IPS-18a (cell line): ENCODE results near the gene ERCC6.

ENCODE experiments used
- H3K27ac ChIP-seq: one replicate; pipeline ENCODE4 v1.5.1; 2013; ENCODE audit warnings: low read length
- H3K27me3 ChIP-seq: one replicate; pipeline ENCODE4 v1.6.1; 2013; ENCODE audit warnings: mild to moderate bottlenecking, low read length; ENCODE audit not compliant: control insufficient read depth, insufficient read depth
- H3K36me3 ChIP-seq: one replicate; pipeline ENCODE4 v1.6.1; 2013; ENCODE audit warnings: low read depth, low read length; ENCODE audit not compliant: control insufficient read depth
- H3K4me1 ChIP-seq: one replicate; pipeline ENCODE4 v1.6.1; 2013; ENCODE audit warnings: low read depth, low read length; ENCODE audit not compliant: control insufficient read depth
- H3K4me3 ChIP-seq: one replicate; pipeline ENCODE4 v1.5.1; 2013; ENCODE audit warnings: low read length
- H3K9ac ChIP-seq: one replicate; pipeline ENCODE4 v1.6.1; 2013; ENCODE audit warnings: mild to moderate bottlenecking, low read length, moderate library complexity
- H3K9me3 ChIP-seq: one replicate; pipeline ENCODE4 v1.6.1; 2013; ENCODE audit warnings: low read depth, low read length; ENCODE audit not compliant: control insufficient read depth

ERCC6 gene

DNA sequence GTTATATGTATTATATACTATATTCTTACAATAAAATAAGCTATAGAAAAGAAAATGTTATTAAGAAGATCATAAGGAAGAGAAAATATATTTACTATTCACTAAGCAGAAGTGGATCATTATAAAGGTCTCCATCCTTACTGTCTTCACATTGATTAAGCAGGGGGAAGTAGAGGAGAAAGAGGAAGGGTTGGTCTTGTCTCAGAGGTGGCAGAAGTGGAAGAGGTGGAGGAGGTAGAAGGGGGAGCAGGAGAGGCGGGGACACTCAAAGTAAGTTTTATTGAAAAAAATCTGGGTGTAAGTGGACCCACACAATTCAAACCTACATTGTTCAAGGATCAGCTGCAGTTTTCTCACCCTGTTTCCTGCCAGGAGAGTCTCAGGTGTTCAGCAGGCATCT is 28.9 kb upstream of the ERCC6 start:
- no peaks in the 10 kb centered on the region for H3K9me3 ChIP-seq
- no peaks in the 10 kb centered on the region for H3K36me3 ChIP-seq
- no peak overlapping the region for H3K9ac ChIP-seq
- no peaks in the 10 kb centered on the region for H3K27me3 ChIP-seq
- no peaks in the 10 kb centered on the region for H3K4me1 ChIP-seq
- no peak overlapping the region for H3K27ac ChIP-seq
- H3K4me3 ChIP-seq = no peak overlapping the region

DNA sequence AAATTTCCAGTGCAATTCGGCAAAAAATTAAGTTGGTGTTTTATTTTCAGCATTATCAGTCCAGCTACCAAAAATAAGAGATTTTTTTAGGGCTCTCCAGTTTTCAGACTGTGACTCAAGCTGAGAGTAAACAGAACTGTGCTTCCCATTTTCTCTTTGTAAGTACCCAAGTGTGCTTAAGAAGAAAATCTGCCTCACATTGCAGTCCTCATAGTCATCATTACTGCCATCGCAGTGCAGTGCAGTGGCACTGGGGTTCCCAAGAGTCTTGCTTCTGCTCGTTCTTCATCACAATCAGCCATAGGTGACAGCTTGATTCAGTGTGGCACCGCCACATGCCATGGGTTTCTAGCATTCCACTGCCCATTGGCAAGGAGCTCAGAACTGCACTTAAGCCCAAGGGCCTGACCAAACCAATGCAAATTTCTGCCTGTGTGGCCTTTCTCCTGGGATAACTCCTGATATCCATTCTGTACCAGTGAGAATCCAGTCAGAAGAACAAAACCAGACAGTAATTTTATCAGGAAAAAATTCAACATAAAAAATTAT is 25.6 kb upstream of the ERCC6 start:
- H3K4me3 ChIP-seq = no peak overlapping the region
- H3K4me1 ChIP-seq = no peaks in the 10 kb centered on the region
- no peaks in the 10 kb centered on the region for H3K27me3 ChIP-seq
- H3K27ac ChIP-seq = no peak overlapping the region
- no peak overlapping the region for H3K9ac ChIP-seq
- H3K36me3 ChIP-seq = no peaks in the 10 kb centered on the region
- no peaks in the 10 kb centered on the region for H3K9me3 ChIP-seq

DNA sequence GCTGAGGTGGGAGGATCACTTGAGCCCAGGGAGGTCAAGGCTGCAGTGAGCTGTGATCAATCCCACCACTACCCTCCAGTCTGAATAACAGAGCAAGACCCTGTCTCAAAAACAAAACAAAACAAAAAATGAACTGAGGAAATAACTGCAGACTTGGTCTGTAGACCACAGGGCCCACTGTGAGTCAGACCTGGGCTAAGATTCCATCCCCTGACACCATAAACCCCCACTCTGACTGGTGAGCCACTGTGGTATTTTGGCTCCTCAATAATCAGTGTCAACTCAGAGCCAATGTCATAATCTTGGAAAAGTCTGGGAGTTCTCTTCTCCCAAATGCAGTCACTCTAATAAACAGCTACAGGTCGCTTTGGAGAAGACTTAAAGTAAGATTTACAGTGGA is 24.0 kb upstream of the ERCC6 start:
- H3K4me1 ChIP-seq = no peaks in the 10 kb centered on the region
- no peaks in the 10 kb centered on the region for H3K36me3 ChIP-seq
- no peak overlapping the region for H3K4me3 ChIP-seq
- no peaks in the 10 kb centered on the region for H3K9me3 ChIP-seq
- no peaks in the 10 kb centered on the region for H3K27me3 ChIP-seq
- no peak overlapping the region for H3K27ac ChIP-seq
- H3K9ac ChIP-seq = no peak overlapping the region

DNA sequence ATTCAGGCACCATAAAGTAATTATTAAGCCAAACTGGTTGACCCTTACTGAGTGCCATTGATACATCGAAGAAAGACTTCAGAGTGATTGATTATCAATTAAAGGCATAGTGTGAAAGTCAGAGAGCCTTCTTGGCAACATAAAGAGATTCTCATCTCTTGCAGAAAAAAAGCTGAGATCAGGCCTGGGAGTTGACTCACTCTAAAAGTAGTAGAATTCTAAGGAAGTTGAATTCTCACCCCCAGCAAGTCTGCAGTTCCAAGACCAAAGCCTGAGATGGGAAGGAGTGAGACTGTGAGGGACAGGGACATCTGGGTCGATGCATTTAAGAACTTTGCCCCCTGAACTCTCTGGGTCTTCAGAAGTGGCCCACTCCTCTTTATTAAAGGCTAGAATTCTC is 21.6 kb upstream of the ERCC6 start:
- H3K27ac ChIP-seq = no peak overlapping the region
- no peaks in the 10 kb centered on the region for H3K4me1 ChIP-seq
- H3K9me3 ChIP-seq = no peaks in the 10 kb centered on the region
- no peak overlapping the region for H3K4me3 ChIP-seq
- no peak overlapping the region for H3K9ac ChIP-seq
- no peaks in the 10 kb centered on the region for H3K36me3 ChIP-seq
- no peaks in the 10 kb centered on the region for H3K27me3 ChIP-seq

DNA sequence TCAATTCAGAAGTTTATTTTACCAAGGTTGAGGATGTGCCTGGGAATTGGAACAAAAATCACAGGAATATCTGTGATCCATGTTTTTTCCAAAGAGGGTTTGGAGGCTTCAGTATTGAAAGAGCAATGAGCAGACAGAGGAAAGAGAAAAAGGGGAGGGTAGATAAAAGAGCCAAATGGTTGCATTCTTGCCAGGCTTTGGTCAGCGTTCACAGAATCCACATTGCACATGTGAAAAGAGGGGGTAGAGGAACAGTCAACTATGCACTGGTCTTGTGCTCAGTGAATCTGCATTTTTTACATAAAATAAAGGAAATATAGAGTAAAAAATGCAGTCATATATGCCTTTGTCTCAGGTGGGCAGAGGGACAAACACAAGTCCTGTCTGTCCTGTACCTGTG is 20.6 kb upstream of the ERCC6 start:
- no peak overlapping the region for H3K9ac ChIP-seq
- H3K27ac ChIP-seq = no peak overlapping the region
- no peaks in the 10 kb centered on the region for H3K4me1 ChIP-seq
- no peaks in the 10 kb centered on the region for H3K27me3 ChIP-seq
- H3K9me3 ChIP-seq = no peaks in the 10 kb centered on the region
- H3K4me3 ChIP-seq = no peak overlapping the region
- H3K36me3 ChIP-seq = no peaks in the 10 kb centered on the region

DNA sequence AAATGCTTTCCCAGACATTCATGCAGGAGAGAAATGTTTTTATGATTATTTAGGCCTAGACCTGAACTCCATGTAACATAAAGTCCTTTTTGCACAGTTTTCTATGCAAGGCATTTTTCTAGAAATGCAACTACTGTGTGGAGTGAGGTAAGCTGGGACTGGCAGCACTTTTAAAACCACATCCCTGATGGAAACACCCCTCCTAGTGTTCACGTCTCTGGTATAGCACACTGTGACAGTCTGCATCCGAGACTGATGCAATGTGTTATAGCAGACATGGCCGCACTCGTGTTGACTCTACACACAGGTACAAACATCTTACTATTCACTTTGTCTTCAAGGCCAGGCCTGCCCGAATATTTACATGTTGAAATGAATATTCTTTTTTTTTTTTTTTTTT is 19.3 kb upstream of the ERCC6 start:
- Histone ChIP-seq H3K9ac (no peak overlapping the region), H3K9me3 (no peaks in the 10 kb centered on the region), H3K4me3 (no peak overlapping the region), H3K27me3 (no peaks in the 10 kb centered on the region), H3K27ac (no peak overlapping the region), H3K4me1 (no peaks in the 10 kb centered on the region), H3K36me3 (no peaks in the 10 kb centered on the region)

DNA sequence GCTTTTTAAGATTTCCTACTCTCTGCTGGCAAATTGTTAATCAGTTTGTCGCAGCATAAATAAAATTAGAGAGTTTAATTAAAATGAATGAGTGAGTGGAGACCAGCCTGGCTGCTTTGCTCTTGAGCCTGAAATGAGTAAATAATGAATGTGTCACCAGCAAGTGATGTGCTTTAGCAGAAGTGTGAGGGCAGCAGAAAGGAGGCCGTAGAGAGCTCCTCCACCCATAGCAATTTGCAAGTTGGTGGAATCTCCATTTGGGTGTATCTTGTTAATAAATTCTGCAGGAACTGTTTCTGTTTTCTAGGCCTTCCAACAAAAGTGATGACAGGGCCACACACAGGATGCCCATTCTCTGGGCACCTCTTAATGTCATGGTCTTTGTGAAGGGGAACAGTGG is 18.8 kb upstream of the ERCC6 start:
- H3K36me3 ChIP-seq = no peaks in the 10 kb centered on the region
- H3K9me3 ChIP-seq = no peaks in the 10 kb centered on the region
- H3K4me1 ChIP-seq = no peaks in the 10 kb centered on the region
- H3K4me3 ChIP-seq = no peak overlapping the region
- no peak overlapping the region for H3K27ac ChIP-seq
- no peak overlapping the region for H3K9ac ChIP-seq
- H3K27me3 ChIP-seq = no peaks in the 10 kb centered on the region

DNA sequence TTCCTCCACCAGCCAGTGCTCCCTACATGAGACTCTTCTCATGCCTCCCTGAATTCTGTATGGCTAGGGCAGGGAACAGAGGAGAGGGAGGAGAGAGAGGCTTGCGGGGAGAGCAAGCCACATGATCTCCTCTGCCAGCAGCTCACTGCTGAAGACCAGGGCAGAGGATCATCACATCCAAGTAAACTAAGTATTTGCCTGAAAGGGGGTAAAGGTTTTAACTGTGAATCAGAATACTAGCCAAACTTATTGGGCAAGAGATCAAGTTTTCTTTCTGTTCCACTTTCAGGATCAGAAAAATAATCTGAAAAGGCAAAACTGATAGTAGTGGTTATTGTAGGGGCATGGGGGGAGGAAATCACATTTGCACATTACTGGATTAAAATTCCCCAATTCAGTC is 17.8 kb upstream of the ERCC6 start:
- no peaks in the 10 kb centered on the region for H3K9me3 ChIP-seq
- H3K9ac ChIP-seq = no peak overlapping the region
- no peak overlapping the region for H3K27ac ChIP-seq
- no peaks in the 10 kb centered on the region for H3K4me1 ChIP-seq
- no peaks in the 10 kb centered on the region for H3K36me3 ChIP-seq
- no peaks in the 10 kb centered on the region for H3K27me3 ChIP-seq
- H3K4me3 ChIP-seq = no peak overlapping the region

DNA sequence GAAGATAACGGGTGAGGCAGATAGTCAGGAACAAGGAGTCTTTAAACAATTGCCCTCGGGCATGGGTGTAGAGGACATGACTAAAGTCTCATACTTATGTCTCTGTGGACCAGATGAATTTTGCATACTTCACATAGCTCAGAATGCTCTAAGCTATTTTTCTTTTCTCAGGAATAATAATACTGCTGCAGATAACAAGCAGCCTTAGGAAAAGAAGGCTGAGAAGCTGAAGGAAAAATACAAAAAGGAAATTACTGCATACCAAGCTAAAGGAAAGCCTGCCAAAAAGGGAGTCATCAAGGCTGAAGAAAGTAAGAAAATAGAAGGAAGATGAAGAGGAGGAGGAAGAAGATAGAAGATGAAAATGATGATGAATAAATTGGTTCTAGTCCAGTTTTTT is 13.4 kb upstream of the ERCC6 start:
- Histone ChIP-seq H3K4me3 (no peak overlapping the region), H3K9me3 (no peaks in the 10 kb centered on the region), H3K27ac (no peak overlapping the region), H3K4me1 (no peaks in the 10 kb centered on the region), H3K27me3 (no peaks in the 10 kb centered on the region), H3K9ac (no peak overlapping the region), H3K36me3 (no peaks in the 10 kb centered on the region)

DNA sequence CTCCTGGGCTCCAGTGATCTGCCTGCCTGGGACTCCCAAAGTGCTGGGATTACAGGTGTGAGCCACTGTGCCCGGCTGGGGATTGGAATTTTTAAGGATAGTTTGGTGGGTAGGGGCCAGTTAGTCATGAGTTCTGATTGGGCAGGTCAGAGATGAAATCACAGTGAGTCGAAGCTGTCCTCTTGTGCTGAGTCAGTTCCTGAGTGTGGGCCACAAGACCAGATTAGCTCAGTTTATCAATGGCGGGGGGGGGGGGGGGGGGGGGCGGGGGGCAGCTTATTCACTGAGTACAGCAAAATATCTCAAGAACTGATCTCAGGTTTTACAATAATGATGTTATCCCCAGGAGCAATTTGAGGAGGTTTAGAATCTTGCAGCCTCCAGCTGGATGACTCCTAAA is 11.6 kb upstream of the ERCC6 start:
- H3K9me3 ChIP-seq = no peaks in the 10 kb centered on the region
- H3K27ac ChIP-seq = no peak overlapping the region
- H3K4me1 ChIP-seq = no peaks in the 10 kb centered on the region
- H3K27me3 ChIP-seq = no peaks in the 10 kb centered on the region
- no peaks in the 10 kb centered on the region for H3K36me3 ChIP-seq
- no peak overlapping the region for H3K4me3 ChIP-seq
- H3K9ac ChIP-seq = no peak overlapping the region

DNA sequence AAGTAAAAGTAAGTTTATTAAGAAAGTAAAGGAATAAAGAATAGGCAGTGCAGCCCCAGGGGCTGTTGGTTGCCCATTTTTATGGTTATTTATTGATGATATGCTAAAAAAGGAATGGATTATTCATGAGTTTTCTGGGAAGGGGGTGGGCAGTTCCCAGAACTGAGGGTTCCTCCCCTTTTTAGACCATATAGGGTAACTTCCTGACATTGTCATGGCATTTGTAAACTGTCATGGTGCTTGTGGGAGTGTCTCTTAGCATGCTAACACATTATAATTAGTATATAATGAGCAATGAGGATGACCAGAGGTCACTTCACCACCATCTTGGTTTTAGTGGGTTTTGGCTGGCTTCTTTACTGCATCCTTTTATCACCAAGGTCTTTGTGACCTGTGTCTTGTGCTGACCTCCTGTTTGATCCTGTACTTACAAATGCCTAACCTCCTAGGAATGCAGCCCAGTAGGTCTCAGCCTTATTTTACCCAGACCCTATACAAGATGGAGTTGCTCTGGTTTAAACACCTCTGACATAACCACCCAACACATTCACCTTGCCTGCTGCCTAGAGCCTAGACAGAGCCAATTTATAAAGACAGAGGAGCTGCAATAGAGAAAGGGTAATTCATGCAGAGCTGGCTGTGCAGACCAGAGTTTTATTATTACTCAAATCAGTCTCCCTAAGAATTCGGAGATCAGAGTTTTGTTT is 10.9 kb upstream of the ERCC6 start:
- H3K4me3 ChIP-seq = no peak overlapping the region
- H3K4me1 ChIP-seq = no peaks in the 10 kb centered on the region
- H3K27me3 ChIP-seq = no peaks in the 10 kb centered on the region
- no peak overlapping the region for H3K9ac ChIP-seq
- H3K9me3 ChIP-seq = peaks cover 3% of the 10 kb centered on the region
- H3K27ac ChIP-seq = no peak overlapping the region
- H3K36me3 ChIP-seq = no peaks in the 10 kb centered on the region

DNA sequence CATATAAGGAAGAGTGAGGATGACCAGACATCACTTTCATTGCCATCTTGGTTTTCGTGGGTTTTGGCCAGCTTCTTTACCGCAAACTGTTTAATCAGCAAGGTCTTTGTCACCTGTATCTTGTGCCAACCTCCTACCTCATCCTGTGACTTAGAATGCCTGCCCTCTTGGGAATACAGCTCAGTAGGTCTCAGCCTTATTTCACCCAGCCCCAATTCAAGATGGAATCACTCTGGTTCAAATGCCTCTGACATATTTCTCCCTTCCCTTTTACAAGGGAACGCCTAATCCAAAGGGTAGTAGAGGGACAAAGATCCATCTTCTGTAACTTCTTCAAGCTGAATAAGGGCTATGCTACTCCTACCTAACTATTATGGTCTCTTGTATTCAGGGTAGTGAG is 4.7 kb upstream of the ERCC6 start:
- peaks cover 5% of the 10 kb centered on the region for H3K9me3 ChIP-seq
- H3K4me1 ChIP-seq = peaks cover 4% of the 10 kb centered on the region
- no peaks in the 10 kb centered on the region for H3K36me3 ChIP-seq
- H3K9ac ChIP-seq = no peak overlapping the region
- no peak overlapping the region for H3K27ac ChIP-seq
- H3K27me3 ChIP-seq = peaks cover 26% of the 10 kb centered on the region
- no peak overlapping the region for H3K4me3 ChIP-seq
